ENCODE measurements around the gene RPS6KA3. TPM values are rescaled to one million over a fixed set of nuclear protein-coding genes. Genes with fewer than 3 reads are reported as not detected.

RPS6KA3 gene
- total RNA-seq, 1 donor from 2014 or later, result 33.6 TPM

GRCh38 chrX:20159797-20160385, 106.8 kb downstream of the RPS6KA3 start:
- H3K4me1 ChIP-seq, result no peaks in the 10 kb centered on the region
- H3K27ac ChIP-seq (replicated peaks), result no peak overlapping the region
- H3K36me3 ChIP-seq, result peaks cover 48% of the 10 kb centered on the region
- H3K27me3 ChIP-seq (ENCODE audit: low read depth), result no peaks in the 10 kb centered on the region
- H3K9me3 ChIP-seq (replicated peaks), result no peaks in the 10 kb centered on the region
- no peak overlapping the region for H3K4me3 ChIP-seq
- intact Hi-C loops (cut with micrococcal nuclease), result no loop called here
- DNase-seq, result no peak
- no peak for TF ChIP-seq CTCF (IDR thresholded peaks at IDR 0.05; ENCODE audit: borderline replicate concordance)

- DNase-seq, result no peak
- no peaks in the 10 kb centered on the region for H3K9me3 ChIP-seq (replicated peaks)
- intact Hi-C loops (cut with micrococcal nuclease), result no loop called here
- no peaks in the 10 kb centered on the region for H3K4me1 ChIP-seq
- no peak overlapping the region for H3K27ac ChIP-seq (replicated peaks)
- TF ChIP-seq CTCF (IDR thresholded peaks at IDR 0.05; ENCODE audit: borderline replicate concordance), result no peak
- H3K36me3 ChIP-seq, result peaks cover 38% of the 10 kb centered on the region
- H3K27me3 ChIP-seq (ENCODE audit: low read depth), result no peaks in the 10 kb centered on the region
- no peak overlapping the region for H3K4me3 ChIP-seq
Measured at GRCh38 chrX:20151689-20152088, 115.0 kb downstream of the RPS6KA3 start.

GRCh38 chrX:20149326-20149725, 117.4 kb downstream of the RPS6KA3 start:
- Histone ChIP-seq H3K4me3 (no peak overlapping the region), H3K9me3 (replicated peaks) (no peaks in the 10 kb centered on the region), H3K36me3 (peaks cover 14% of the 10 kb centered on the region), H3K27me3 (ENCODE audit: low read depth) (no peaks in the 10 kb centered on the region), H3K4me1 (no peaks in the 10 kb centered on the region), H3K27ac (replicated peaks) (no peak overlapping the region)
- TF ChIP-seq CTCF (IDR thresholded peaks at IDR 0.05; ENCODE audit: borderline replicate concordance), result no peak
- no peak for DNase-seq
- intact Hi-C loops (cut with micrococcal nuclease), result no loop called here

GRCh38 chrX:20147561-20147960, 119.1 kb downstream of the RPS6KA3 start:
- Histone ChIP-seq H3K36me3 (no peaks in the 10 kb centered on the region), H3K27me3 (ENCODE audit: low read depth) (no peaks in the 10 kb centered on the region), H3K27ac (replicated peaks) (no peak overlapping the region), H3K4me1 (no peaks in the 10 kb centered on the region), H3K9me3 (replicated peaks) (no peaks in the 10 kb centered on the region), H3K4me3 (no peak overlapping the region)
- no peak for DNase-seq
- TF ChIP-seq CTCF (IDR thresholded peaks at IDR 0.05; ENCODE audit: borderline replicate concordance), result no peak
- intact Hi-C loops (cut with micrococcal nuclease), result no loop called here

- Histone ChIP-seq H3K27me3 (ENCODE audit: low read depth) (no peaks in the 10 kb centered on the region), H3K36me3 (no peaks in the 10 kb centered on the region), H3K27ac (replicated peaks) (no peak overlapping the region), H3K4me1 (peaks cover 22% of the 10 kb centered on the region), H3K4me3 (no peak overlapping the region), H3K9me3 (replicated peaks) (no peaks in the 10 kb centered on the region)
- no peak for DNase-seq
- no peak for TF ChIP-seq CTCF (IDR thresholded peaks at IDR 0.05; ENCODE audit: borderline replicate concordance)
- intact Hi-C loops (cut with micrococcal nuclease), result no loop called here
Measured at GRCh38 chrX:20144491-20144890, 122.2 kb downstream of the RPS6KA3 start.
